H54 (cell line): ENCODE data around the gene SIRPB1.
"Not testable (repeated sequence)": the region's sequence is repeated elsewhere in the genome, so short reads cannot be mapped to it uniquely, and the experiment has no call there.

ENCODE experiments used
- DNase-seq: peaks from one replicate; pipeline ENCODE4 v3.0.0; 2011; ENCODE audit warnings: low spot score, mixed read lengths; ENCODE audit not compliant: insufficient read length
- FAIRE-seq: peaks from 3 replicates; lab custom pipeline; 2011; peaks lifted over from hg19 to GRCh38; lab: Jason Lieb, UNC
- POLR2A ChIP-seq: IDR thresholded peaks from 2 replicates; pipeline ENCODE4 v1.6.1; 2011; ENCODE audit warnings: low read depth, mild to moderate bottlenecking, low read length

The SIRPB1 gene

DNA sequence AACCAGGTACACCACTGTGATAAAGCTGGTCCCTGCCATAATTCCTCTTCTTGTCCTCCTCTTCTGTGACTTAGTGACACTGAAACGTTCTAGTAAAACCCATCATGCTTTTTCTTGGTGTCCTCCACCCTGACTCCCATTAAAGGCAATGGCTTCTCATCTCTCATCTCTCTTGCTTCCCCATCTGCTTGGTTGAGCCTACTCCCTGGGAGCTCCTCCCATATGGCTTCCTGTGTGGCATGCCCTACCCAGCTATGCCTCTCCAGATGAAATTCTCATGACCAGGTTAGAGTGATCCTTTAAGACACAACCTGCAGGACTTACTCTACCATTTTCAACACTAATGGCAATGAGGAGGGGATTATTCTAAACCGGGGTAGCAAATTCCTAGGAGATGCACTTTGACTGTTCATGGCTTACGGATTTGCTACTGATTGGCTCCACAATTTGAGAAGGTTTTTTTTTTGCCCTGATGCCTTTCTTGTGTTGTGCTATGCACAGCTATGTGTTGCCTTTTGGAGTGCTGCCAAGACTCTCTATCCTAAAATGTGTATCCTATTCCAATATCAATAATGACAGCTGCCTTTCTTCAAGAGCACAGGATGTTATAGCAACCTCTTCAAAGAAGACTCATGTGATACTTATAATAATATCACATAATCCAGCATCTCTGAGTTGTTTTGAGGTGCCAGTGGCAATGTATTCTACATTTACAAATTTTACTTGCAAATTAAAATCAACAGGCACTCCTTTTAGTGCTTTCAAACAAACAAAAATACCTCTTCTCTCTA is 31.7 kb upstream of the SIRPB1 start:
- DNase-seq (no peak), FAIRE-seq (no peak)
- TF ChIP-seq POLR2A, result no peak

GRCh38 chr20:1648101-1648500 is 28.3 kb upstream of the SIRPB1 start:
- DNase-seq, result no peak
- no peak for FAIRE-seq

GRCh38 chr20:1646975-1647431 is 27.2 kb upstream of the SIRPB1 start:
- DNase-seq (no peak), FAIRE-seq (no peak)
- no peak for TF ChIP-seq POLR2A

More at GRCh38 chr20:1648101-1648500, 28.3 kb upstream of the SIRPB1 start:
- no peak for TF ChIP-seq POLR2A

DNA sequence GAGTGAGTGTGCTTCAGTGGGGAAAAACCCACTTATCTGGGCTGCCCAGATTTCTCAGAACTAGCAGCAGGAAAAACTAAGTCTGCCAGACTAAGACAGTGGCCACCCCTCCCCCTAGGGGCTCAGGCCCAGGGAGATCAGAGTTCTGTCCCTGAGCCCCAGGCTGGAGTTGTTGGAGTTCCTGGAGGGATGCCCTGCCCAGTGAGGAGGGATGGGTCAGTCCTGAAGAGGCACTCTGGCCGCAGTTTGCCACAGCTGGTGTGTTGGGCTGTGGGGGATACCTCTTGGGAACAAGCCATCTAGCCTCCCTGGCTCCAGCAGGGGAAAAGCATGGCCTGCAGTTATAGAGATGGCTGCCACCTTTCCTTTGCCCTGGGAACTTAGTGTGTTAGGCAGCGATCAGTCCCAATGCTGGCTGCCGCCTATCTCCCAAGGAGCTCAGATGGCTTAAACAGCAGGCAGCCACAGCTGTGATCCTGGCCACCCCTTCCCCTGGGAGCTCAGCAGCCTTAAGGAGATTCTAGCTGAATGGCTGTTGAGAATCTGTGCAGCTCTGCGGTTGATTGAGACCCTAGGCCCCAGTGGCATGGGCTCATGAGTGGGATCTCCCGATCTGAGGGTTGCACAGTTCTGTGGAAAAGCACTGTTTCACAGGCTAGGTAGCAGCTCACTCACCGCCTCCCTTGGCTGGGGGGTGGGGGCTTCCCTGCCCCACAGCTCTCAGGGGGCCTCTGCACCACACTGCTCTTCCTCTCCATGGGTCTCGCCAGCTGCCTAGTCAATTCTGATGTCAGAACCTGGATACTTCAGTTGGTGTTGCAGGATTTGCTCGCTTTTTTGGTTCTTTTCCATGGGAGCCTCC is 24.5 kb upstream of the SIRPB1 start:
- DNase-seq (no peak), FAIRE-seq (no peak)
- TF ChIP-seq POLR2A, result no peak

DNA sequence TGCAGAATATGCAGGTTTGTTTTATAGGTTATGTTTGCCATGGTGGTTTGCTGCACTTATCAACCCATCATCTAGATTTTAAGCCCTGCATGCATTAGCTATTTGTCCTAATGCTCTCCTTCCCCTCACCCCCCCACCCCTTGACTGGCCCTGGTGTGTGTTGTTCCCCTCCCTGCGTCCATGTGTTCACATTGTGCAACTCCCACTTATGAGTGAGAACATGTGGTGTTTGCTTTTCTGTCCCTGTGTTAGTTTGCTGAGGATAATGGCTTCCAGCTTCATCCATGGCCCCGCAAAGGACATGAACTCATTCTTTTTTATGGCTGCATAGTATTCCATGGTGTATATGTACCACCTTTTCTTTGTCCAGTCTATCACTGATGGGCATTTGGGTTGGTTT is 18.8 kb upstream of the SIRPB1 start:
- FAIRE-seq, DNase-seq: not testable (repeated sequence)

DNA sequence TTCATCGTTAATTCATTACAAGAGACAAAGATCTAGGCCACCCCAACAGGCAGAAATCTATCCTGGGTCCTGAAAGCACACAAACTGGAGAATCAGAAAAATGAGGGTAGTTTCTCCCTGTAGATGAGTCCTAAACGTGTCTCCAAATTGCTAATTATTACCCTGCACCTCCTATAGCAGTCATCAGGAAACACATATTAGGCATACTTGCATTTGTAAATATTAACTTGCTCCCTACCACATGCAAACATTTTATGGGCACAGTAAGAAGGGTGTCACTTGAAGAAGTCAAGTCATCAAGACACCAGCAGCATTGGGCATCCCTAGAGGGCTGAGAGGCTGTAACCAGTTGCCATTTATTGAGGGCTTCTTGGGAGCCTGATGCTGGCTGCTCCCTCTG is 17.9 kb upstream of the SIRPB1 start:
- FAIRE-seq (no peak), DNase-seq (no peak)
- no peak for TF ChIP-seq POLR2A

DNA sequence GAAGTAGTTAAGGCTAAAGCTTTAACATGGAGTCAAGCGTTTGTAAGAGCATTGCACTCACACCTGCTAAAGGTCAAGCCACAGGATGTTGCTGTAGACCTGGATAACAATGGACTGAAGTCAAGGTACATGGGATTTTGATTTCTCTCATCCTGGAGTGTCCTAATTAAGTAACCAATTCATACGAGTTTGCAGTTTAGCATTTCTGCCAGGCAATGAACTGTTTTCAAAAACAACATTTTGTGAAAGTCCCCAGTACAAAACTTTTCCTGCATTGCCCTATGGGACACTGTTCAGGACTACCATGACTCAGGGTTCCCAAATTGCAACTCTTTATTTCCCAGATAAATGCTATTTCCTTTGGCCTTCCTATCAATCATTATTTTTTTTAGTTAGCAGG is 17.4 kb upstream of the SIRPB1 start:
- no peak for TF ChIP-seq POLR2A
- FAIRE-seq (no peak), DNase-seq (no peak)

GRCh38 chr20:1636621-1637020 is 16.8 kb upstream of the SIRPB1 start:
- no peak for DNase-seq
- FAIRE-seq, result no peak
- no peak for TF ChIP-seq POLR2A

DNA sequence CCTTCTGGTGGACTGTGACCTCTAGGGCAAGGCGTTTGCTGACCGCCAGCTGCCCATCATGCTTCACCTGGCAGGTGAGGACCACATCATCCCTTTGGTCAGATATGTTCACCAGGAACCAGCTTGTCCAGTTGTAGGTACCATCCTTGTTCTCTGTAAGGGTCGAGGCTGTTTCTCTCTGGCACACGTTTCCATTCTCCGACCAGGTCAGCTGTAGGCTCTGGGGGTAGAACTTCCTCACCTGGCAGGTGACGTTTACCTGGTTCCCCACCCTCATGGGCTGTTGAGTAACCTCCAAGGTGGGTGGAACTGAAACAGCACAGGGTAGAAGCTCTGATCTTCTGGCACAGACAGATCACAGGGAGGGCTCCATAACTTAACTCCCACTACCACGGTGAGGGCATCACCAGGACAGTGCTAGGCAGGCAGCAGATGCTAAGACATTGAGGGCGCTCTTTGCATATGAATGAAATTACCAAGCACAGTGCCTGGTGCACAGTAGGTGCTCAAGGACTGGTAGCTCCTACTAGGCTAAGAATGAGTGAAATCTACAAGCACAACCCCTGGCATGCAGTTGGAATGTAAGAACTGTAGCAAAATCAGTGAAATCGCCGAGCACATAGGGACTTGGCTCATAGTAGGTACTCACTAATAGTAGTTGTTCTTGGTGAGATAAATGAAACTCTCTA is 15.6 kb upstream of the SIRPB1 start:
- FAIRE-seq (no peak), DNase-seq (no peak)
- no peak for TF ChIP-seq POLR2A

DNA sequence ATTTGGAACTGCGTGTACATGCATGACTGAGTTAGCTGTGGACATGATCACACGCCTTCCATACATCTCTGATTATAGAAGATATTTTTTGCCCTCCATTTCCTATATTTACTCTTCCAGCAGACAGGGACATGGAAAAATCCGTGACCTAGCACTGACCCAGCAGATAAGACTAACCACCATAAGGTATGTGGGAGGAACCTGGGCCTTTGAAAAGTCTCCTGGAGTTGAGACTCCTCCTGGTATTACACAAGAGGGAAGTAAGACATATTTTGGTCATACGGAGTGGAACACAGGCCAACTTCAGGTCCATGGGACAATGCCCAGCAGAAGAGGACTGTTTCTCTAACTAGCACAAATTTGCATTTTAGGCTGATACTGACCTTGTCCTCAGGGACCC is 13.7 kb upstream of the SIRPB1 start:
- FAIRE-seq (no peak), DNase-seq (no peak)
- no peak for TF ChIP-seq POLR2A

DNA sequence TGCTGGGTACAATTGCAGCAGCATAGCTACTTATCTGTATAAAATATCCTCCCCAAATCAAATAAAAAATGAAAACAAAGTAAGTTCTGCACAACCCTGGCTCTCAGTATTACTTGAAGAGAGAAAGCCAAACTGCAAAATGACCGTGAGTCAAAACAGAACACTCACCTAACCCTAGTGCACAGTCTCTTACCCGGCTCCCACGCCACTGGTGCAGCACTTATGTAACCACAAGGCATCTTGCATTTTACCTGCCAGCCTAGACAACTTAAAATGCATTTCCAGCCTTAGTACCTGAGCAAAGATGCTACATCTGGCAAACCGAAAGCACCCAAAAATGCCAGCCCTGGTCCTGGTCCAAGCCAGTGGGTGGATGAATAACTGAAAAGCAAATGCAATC is 12.4 kb upstream of the SIRPB1 start:
- TF ChIP-seq POLR2A, result no peak
- no peak for FAIRE-seq
- no peak for DNase-seq

DNA sequence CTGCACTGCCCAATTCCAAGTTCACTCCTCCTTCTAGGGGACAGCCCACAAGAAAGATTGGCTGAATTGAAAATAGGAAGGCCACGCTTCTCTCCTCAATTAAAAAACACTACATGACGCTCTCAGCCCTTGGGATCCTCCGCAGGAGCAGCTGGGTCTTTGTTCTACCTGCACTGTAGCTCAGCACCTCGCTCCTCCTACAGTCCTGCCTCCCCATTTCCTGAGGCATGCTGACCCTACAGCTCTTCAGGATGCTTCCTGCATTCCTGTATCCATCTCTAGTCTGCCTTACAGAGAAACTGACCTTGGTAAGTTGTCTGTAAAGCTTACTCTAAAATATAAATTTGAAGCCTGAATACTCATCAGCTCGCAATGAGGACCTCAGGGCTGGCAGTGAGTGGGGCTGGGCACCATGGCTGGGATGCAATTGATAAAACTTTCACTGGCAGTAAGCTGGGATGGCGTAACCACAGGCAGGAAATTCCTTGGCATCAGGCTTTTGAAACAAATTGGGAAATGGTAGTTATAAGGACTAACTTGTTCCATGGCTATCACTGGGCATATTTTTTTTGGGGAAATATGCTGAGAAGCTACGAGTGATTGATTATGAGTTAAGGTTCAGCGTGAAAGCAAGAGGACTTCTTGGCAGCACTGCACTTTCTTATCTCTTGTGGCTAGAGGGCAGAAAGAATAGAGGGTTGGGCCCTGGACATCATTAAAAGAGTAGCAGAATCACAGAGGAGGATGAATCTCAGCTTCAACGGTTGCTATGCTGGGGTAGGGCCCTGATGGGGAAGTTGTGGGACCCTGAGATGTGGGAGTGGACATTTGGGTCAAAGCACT is 11.7 kb upstream of the SIRPB1 start:
- no peak for TF ChIP-seq POLR2A
- FAIRE-seq (no peak), DNase-seq (no peak)

- FAIRE-seq, result no peak
- no peak for DNase-seq
- no peak for TF ChIP-seq POLR2A
These were observed 10.4 kb upstream of the SIRPB1 start for GRCh38 chr20:1630186-1630585.
